ENCODE data around the gene DLEU7. TPM values are rescaled to one million over a fixed set of nuclear protein-coding genes. Genes with fewer than 3 reads are reported as not detected.

DLEU7 gene
- total and polyA plus RNA-seq, 2 donors (not counting 1 experiment from before 2014, with no cell fraction given): 0.07 to 0.25 TPM

DNA sequence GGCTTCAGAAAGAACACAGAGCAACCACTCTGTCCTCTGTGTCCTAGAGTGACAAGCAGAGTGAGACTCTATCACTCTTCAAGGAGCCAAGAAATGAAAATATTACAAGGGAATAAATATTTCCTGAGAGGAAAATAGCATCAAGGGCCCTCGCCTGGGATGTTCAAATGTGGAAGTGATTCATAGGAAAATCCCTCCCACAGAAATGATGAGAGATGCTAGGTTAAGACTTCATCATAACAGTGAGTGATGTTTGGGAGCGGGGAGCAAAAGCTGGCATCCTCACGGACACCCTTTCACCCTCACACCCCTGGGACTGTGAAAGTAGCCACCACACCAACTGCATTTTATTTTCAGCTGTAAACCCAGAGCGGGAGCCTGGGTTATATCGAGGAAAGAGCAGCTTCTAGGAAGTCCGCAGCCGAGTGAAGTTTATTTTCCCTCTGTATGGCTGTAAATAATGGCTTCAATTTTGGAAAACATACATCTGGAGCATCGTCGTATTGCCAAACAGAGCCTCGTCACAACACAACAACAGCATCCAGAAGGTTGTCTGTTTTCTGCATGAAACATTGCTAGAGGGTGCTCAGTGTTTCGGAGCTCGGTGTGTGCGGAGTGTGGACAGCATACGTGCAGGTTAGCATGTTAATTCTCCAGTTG is 54.8 kb downstream of the DLEU7 start:
- H3K4me3 ChIP-seq (ENCODE audit: control extremely low read depth in 1 of 5, extremely low read depth in 1 of 5, insufficient read depth in 1 of 5, low read depth in 2 of 5, low read length in 4 of 5): no peak overlapping the region
- H3K27me3 Mint-ChIP-seq: no peaks in the 10 kb centered on the region
- POLR2A ChIA-PET: no interaction called here
- TF ChIP-seq EZH2 (IDR thresholded peaks at IDR 0.05; ENCODE audit: borderline replicate concordance, insufficient read depth, low read depth, low read length, poor library complexity, severe bottlenecking): no peak
- TF ChIP-seq, protein P1, sequence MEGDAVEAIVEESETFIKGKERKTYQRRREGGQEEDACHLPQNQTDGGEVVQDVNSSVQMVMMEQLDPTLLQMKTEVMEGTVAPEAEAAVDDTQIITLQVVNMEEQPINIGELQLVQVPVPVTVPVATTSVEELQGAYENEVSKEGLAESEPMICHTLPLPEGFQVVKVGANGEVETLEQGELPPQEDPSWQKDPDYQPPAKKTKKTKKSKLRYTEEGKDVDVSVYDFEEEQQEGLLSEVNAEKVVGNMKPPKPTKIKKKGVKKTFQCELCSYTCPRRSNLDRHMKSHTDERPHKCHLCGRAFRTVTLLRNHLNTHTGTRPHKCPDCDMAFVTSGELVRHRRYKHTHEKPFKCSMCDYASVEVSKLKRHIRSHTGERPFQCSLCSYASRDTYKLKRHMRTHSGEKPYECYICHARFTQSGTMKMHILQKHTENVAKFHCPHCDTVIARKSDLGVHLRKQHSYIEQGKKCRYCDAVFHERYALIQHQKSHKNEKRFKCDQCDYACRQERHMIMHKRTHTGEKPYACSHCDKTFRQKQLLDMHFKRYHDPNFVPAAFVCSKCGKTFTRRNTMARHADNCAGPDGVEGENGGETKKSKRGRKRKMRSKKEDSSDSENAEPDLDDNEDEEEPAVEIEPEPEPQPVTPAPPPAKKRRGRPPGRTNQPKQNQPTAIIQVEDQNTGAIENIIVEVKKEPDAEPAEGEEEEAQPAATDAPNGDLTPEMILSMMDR (IDR thresholded peaks at IDR 0.05): no peak
- no peak overlapping the region for H3K4me3 Mint-ChIP-seq
- no peaks in the 10 kb centered on the region for H4K20me1 ChIP-seq (ENCODE audit: control insufficient read depth, insufficient read depth, low read length, poor library complexity, severe bottlenecking)
- ATAC-seq (ENCODE audit: low read depth) (no peak), DNase-seq (no peak)
- H3K4me1 Mint-ChIP-seq: peaks cover 17% of the 10 kb centered on the region
- H2AFZ ChIP-seq (ENCODE audit: insufficient read depth, low read depth, low read length, poor library complexity, severe bottlenecking): no peak overlapping the region
- no peak overlapping the region for H3K27ac Mint-ChIP-seq
- no peak overlapping the region for H3K4me2 ChIP-seq (replicated peaks; ENCODE audit: low read depth, low read length, poor library complexity, severe bottlenecking)
- H3K79me2 ChIP-seq (ENCODE audit: control insufficient read depth, insufficient read depth, low read length): no peaks in the 10 kb centered on the region
- H3K9me3 ChIP-seq (ENCODE audit: control extremely low read depth in 1 of 3, control insufficient read depth in 2 of 3, insufficient read depth in 1 of 3, low read length in 2 of 3): no peaks in the 10 kb centered on the region
- no peaks in the 10 kb centered on the region for H3K27me3 ChIP-seq (replicated peaks in 1 of 4; ENCODE audit: control extremely low read depth in 1 of 4, control insufficient read depth in 3 of 4, insufficient read depth in 4 of 4, low read length in 3 of 4)
- H3K36me3 ChIP-seq (replicated peaks in 1 of 2; ENCODE audit: control extremely low read depth in 1 of 2, control insufficient read depth in 1 of 2, extremely low read depth in 1 of 2, insufficient read depth in 2 of 2, low read length in 1 of 2): no peaks in the 10 kb centered on the region
- CTCF ChIA-PET: no interaction called here
- H3K9me3 Mint-ChIP-seq (ENCODE audit: insufficient read depth): no peaks in the 10 kb centered on the region
- intact Hi-C loops (cut with micrococcal nuclease): no loop called here
- no peak overlapping the region for H3K27ac ChIP-seq (ENCODE audit: low read length in 2 of 2)
- 93% methylated on average over 4 of the region's 14 CpGs for WGBS (ENCODE audit: insufficient coverage)
- H3K4me1 ChIP-seq (ENCODE audit: control insufficient read depth in 2 of 2, insufficient read depth in 2 of 2, low read length in 2 of 2): peaks cover 5 to 13% of the 10 kb centered on the region in 2 donors
- H3K9ac ChIP-seq (ENCODE audit: low read length): no peak overlapping the region

DNA sequence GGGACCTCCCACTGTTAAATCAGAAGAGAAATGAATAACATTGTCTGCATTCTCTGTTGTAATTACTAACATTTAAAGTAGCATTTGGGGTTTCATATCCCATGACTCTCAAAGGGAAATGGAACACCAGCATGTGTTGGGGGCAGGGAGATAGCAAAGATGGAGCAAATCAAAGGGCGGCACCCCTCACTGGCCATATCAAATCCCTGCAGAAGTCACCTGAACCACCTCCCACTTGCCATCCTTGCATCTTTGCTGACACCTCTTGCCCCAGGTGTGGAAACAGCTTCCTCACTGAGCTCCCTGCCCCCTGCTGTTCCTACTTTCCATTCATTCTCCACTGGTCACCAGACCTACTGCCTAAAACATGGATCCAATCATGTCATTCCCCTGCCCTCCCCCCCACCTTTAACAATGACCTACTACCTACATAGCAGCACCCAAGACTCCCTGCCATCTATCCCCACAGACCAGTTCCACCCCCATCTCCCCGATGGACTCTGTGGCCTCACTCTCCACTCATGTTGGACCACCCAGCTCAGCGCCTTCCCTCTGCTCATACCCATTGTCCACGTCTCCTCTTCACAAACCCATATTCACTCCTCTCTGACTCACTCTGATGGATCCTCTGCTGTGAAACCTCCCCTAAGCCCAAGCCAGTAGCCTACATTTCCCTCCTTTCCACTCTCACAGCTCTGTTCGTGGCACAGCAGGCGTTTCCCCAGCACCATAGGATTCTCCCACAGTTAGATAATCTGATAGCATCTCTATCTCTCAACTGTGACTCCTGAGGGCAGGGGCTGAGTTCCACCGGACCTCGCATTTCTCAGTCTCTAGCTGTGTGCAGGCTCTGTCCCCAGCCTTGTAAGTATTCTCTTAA is 55.9 kb downstream of the DLEU7 start:
- no peak overlapping the region for H3K4me3 Mint-ChIP-seq
- TF ChIP-seq, protein P1 (IDR thresholded peaks at IDR 0.05): no peak
- TF ChIP-seq EZH2 (IDR thresholded peaks at IDR 0.05; ENCODE audit: borderline replicate concordance, insufficient read depth, low read depth, low read length, poor library complexity, severe bottlenecking): no peak
- POLR2A ChIA-PET: interaction anchor here (0.7 kb wide), 1 partner anchor 791 kb away, joined by 3 read pairs; the partner anchor contains the start of gene TRIM13
- H3K27me3 Mint-ChIP-seq: no peaks in the 10 kb centered on the region
- H3K9ac ChIP-seq (ENCODE audit: low read length): no peak overlapping the region
- ATAC-seq (ENCODE audit: low read depth) (no peak), DNase-seq (no peak)
- no peaks in the 10 kb centered on the region for H3K9me3 ChIP-seq (ENCODE audit: control extremely low read depth in 1 of 3, control insufficient read depth in 2 of 3, insufficient read depth in 1 of 3, low read length in 2 of 3)
- intact Hi-C loops (cut with micrococcal nuclease): no loop called here
- H2AFZ ChIP-seq (ENCODE audit: insufficient read depth, low read depth, low read length, poor library complexity, severe bottlenecking): no peak overlapping the region
- no peak overlapping the region for H3K4me3 ChIP-seq (ENCODE audit: control extremely low read depth in 1 of 5, extremely low read depth in 1 of 5, insufficient read depth in 1 of 5, low read depth in 2 of 5, low read length in 4 of 5)
- no peaks in the 10 kb centered on the region for H3K36me3 ChIP-seq (replicated peaks in 1 of 2; ENCODE audit: control extremely low read depth in 1 of 2, control insufficient read depth in 1 of 2, extremely low read depth in 1 of 2, insufficient read depth in 2 of 2, low read length in 1 of 2)
- H3K4me1 ChIP-seq (ENCODE audit: control insufficient read depth in 2 of 2, insufficient read depth in 2 of 2, low read length in 2 of 2): peaks cover 16 to 23% of the 10 kb centered on the region in 2 donors
- WGBS (ENCODE audit: insufficient coverage): 98% methylated on average over 7 of the region's 8 CpGs
- no peaks in the 10 kb centered on the region for H3K27me3 ChIP-seq (replicated peaks in 1 of 4; ENCODE audit: control extremely low read depth in 1 of 4, control insufficient read depth in 3 of 4, insufficient read depth in 4 of 4, low read length in 3 of 4)
- H3K9me3 Mint-ChIP-seq (ENCODE audit: insufficient read depth): no peaks in the 10 kb centered on the region
- peaks cover 20% of the 10 kb centered on the region for H3K4me1 Mint-ChIP-seq
- no peak overlapping the region for H3K27ac Mint-ChIP-seq
- H3K27ac ChIP-seq (ENCODE audit: low read length in 2 of 2): no peak overlapping the region
- H3K4me2 ChIP-seq (replicated peaks; ENCODE audit: low read depth, low read length, poor library complexity, severe bottlenecking): no peak overlapping the region
- H4K20me1 ChIP-seq (ENCODE audit: control insufficient read depth, insufficient read depth, low read length, poor library complexity, severe bottlenecking): no peaks in the 10 kb centered on the region
- CTCF ChIA-PET: no interaction called here
- no peaks in the 10 kb centered on the region for H3K79me2 ChIP-seq (ENCODE audit: control insufficient read depth, insufficient read depth, low read length)
